H1 (cell line): ENCODE data around the gene CRADD.

Experiments used
- CHD1 ChIP-seq: IDR thresholded peaks from 2 replicates; pipeline ENCODE4 v1.6.1; 2012; ENCODE audit warnings: low read depth, low read length, improper control_type of control experiment
- CTCF ChIP-seq, 3 experiments: IDR thresholded peaks; 1 replicate in 2 of 3; 2 replicates in 1 of 3; pipeline versions ENCODE4 v1.5.1 to v1.6.1; 2011; ENCODE audit warnings: low read length in 3 of 3, mild to moderate bottlenecking in 3 of 3, inconsistent platforms in 2 of 3, low read depth in 1 of 3, moderate library complexity in 1 of 3; ENCODE audit not compliant: insufficient read depth in 1 of 3; ENCODE audit errors: control extremely low read depth in 1 of 3
- EP300 ChIP-seq, 2 experiments: IDR thresholded peaks; 1 replicate in 1 of 2; 2 replicates in 1 of 2; pipeline ENCODE4 v1.6.1; 2011 to 2012; ENCODE audit warnings: low read depth in 2 of 2, low read length in 2 of 2, mild to moderate bottlenecking in 2 of 2, borderline replicate concordance in 1 of 2, inconsistent platforms in 1 of 2, moderate library complexity in 1 of 2
- EZH2 ChIP-seq: fragments of 200-600 bp; sonication (generic); IDR thresholded peaks from 2 replicates; pipeline ENCODE4 v1.7.1; 2012; ENCODE audit warnings: low read depth, mild to moderate bottlenecking, moderate library complexity, low read length, inconsistent platforms; ENCODE audit not compliant: severe bottlenecking
- HDAC2 ChIP-seq, 2 experiments: fragments of 300-600 bp in 1 of 2; sonication (generic) in 1 of 2; IDR thresholded peaks; 2 replicates each; pipeline ENCODE4 v1.6.1; 2011 to 2012; ENCODE audit warnings: low read depth in 2 of 2, low read length in 2 of 2, mild to moderate bottlenecking in 2 of 2, moderate library complexity in 2 of 2, borderline replicate concordance in 1 of 2, inconsistent platforms in 1 of 2
- MAX ChIP-seq: IDR thresholded peaks from 2 replicates; pipeline ENCODE4 v1.6.1; 2012; ENCODE audit warnings: inconsistent platforms
- PHF8 ChIP-seq: fragments of 200-600 bp; sonication (generic); conservative IDR thresholded peaks from 2 replicates; pipeline ENCODE4 v1.7.1; 2012; ENCODE audit warnings: low read depth, mild to moderate bottlenecking, inconsistent platforms, low read length, moderate library complexity
- POLR2A ChIP-seq, 2 experiments: IDR thresholded peaks; 1 replicate in 1 of 2; 2 replicates in 1 of 2; pipeline ENCODE4 v1.6.1; 2011; ENCODE audit warnings: low read depth in 2 of 2, low read length in 2 of 2, mild to moderate bottlenecking in 2 of 2; ENCODE audit errors: control extremely low read depth in 1 of 2
- SIN3A ChIP-seq, 2 experiments: IDR thresholded peaks in 1 of 2; conservative IDR thresholded peaks in 1 of 2; 2 replicates each; pipeline ENCODE4 v1.6.1; 2011 to 2012; ENCODE audit warnings: low read length in 2 of 2, improper control_type of control experiment in 1 of 2, low read depth in 1 of 2, mild to moderate bottlenecking in 1 of 2
- TBP ChIP-seq: IDR thresholded peaks from 2 replicates; pipeline ENCODE4 v1.6.1; 2011; ENCODE audit warnings: low read depth, low read length, improper control_type of control experiment
- YY1 ChIP-seq: IDR thresholded peaks from 2 replicates; pipeline ENCODE4 v1.6.1; 2011; ENCODE audit warnings: low read depth, mild to moderate bottlenecking, low read length

GRCh38 chr12:93737457-93738198, 60.5 kb downstream of the CRADD start:
- TF ChIP-seq POLR2A (IDR thresholded peaks at IDR 0.05; ENCODE audit: control extremely low read depth in 1 of 2, low read depth in 2 of 2, low read length in 2 of 2) (no peak), YY1 (no peak), CTCF (IDR thresholded peaks at IDR 0.05; ENCODE audit: control extremely low read depth in 1 of 3, insufficient read depth in 1 of 3, low read depth in 1 of 3, low read length in 3 of 3) (no peak), CHD1 (no peak), SIN3A (conservative IDR thresholded peaks at IDR 0.05 in 1 of 2, IDR thresholded peaks at IDR 0.05 in 1 of 2; ENCODE audit: low read depth in 1 of 2, low read length in 2 of 2) (no peak), TBP (no peak), EP300 (IDR thresholded peaks at IDR 0.05; ENCODE audit: borderline replicate concordance in 1 of 2, low read depth in 2 of 2, low read length in 2 of 2) (no peak), EZH2 (no peak), HDAC2 (IDR thresholded peaks at IDR 0.05; ENCODE audit: borderline replicate concordance in 1 of 2, low read depth in 2 of 2, low read length in 2 of 2) (no peak), PHF8 (no peak), MAX (no peak)
